Gastroesophageal sphincter (tissue), 4 donors: Measurements from ENCODE around the gene HMG20B. TPM values are rescaled to one million over a fixed set of nuclear protein-coding genes. Genes with fewer than 3 reads are reported as not detected.
A peak's percentile ranks its signal among the peaks of the same experiment; 100 is the strongest.

Experiments used
- ATAC-seq: fragments of 150-250 bp; one replicate; pipeline ENCODE4 v1.9.1; 2016; ENCODE audit warnings: mild to moderate bottlenecking, moderate library complexity
- H3K27ac ChIP-seq, 4 donors: fragments of 200-600 bp; sonication (generic) in 3 of 4; 1 replicate in 3 of 4; 2 replicates in 1 of 4; pipeline ENCODE4 v1.5.1; 2016 to 2019
- H3K27me3 ChIP-seq: fragments of 200-600 bp; sonication (generic); one replicate; pipeline ENCODE4 v1.5.1; 2019
- H3K36me3 ChIP-seq, 2 donors: fragments of 200-600 bp; sonication (generic); one replicate each; pipeline ENCODE4 v1.5.1; 2019; ENCODE audit warnings: control low read depth in 1 of 2
- H3K4me1 ChIP-seq, 3 donors: fragments of 200-600 bp; sonication (generic); 1 replicate in 2 of 3; 2 replicates in 1 of 3; pipeline ENCODE4 v1.5.1; 2016 to 2019; ENCODE audit warnings: control low read depth in 2 of 3
- H3K4me3 ChIP-seq, 2 donors: fragments of 200-600 bp; sonication (generic); one replicate each; pipeline ENCODE4 v1.5.1; 2019; ENCODE audit warnings: mild to moderate bottlenecking in 1 of 2, moderate library complexity in 1 of 2
- H3K9me3 ChIP-seq, 3 donors: fragments of 200-600 bp; sonication (generic); one replicate each; pipeline ENCODE4 v1.5.1; 2017 to 2019; ENCODE audit warnings: control low read depth in 2 of 3
- CTCF ChIP-seq, 4 experiments: fragments of 200-600 bp in 2 of 4; fragments of 450-650 bp in 2 of 4; sonication (generic) in 1 of 4; IDR thresholded peaks; one replicate each; pipeline ENCODE4 v1.5.1; 2017 to 2019; ENCODE audit warnings: antibody characterized with exemption in 4 of 4, mild to moderate bottlenecking in 2 of 4, moderate library complexity in 2 of 4
- EP300 ChIP-seq: sonication (generic); formaldehyde crosslinking; IDR thresholded peaks from one replicate; pipeline ENCODE4 v1.6.1; 2017; ENCODE audit warnings: antibody characterized with exemption, mild to moderate bottlenecking
- POLR2A ChIP-seq, 2 donors: fragments of 450-650 bp; IDR thresholded peaks; one replicate each; pipeline ENCODE4 v1.6.1; 2017; ENCODE audit warnings: antibody characterized with exemption in 2 of 2, mild to moderate bottlenecking in 2 of 2, moderate library complexity in 1 of 2
- POLR2AphosphoS5 ChIP-seq: sonication (generic); formaldehyde crosslinking; IDR thresholded peaks from one replicate; pipeline ENCODE4 v1.6.1; 2017; ENCODE audit warnings: antibody characterized with exemption
- WGBS, 2 donors: methylation state at CpG; one replicate each; pipeline ENCODE4 v1.1.5; 2018; ENCODE audit warnings: low coverage in 1 of 2; 5-methylcytosine and 5-hydroxymethylcytosine counted together
- small RNA-seq, 4 donors: library from RNA; depleted of rRNA; stranded (forward); fragments of <200 nt; gene quantifications; one replicate each; pipeline ENCODE3, GENCODE V24; 2016
- total RNA-seq, 4 donors: library from RNA; depleted of rRNA; stranded (reverse); fragments of >200 nt; gene quantifications; one replicate each; pipeline ENCODE4 v1.1.0, GENCODE V29; 2016

Gene HMG20B
- total RNA-seq, 4 donors from 2014 or later: 106 to 203 (median 154) TPM

- TF ChIP-seq CTCF (IDR thresholded peaks at IDR 0.05) (no peak), POLR2AphosphoS5 (no peak), POLR2A (IDR thresholded peaks at IDR 0.05) (no peak), EP300 (no peak)
- peaks cover 0 to 49% (median 15%) of the 10 kb centered on the region in 3 donors for H3K4me1 ChIP-seq
- no peak overlapping the region for H3K27ac ChIP-seq
- 100% methylated on average over 1 of the region's 34 CpGs; no CpG with 5 or more reads in 1 of the 2 donors for WGBS, 2 donors
- H3K36me3 ChIP-seq: peaks cover 0 to 55% of the 10 kb centered on the region in 2 donors
- no peak overlapping the region for H3K4me3 ChIP-seq
- H3K27me3 ChIP-seq: no peaks in the 10 kb centered on the region
- ATAC-seq: no peak
- H3K9me3 ChIP-seq: no peaks in the 10 kb centered on the region
Measured at GRCh38 chr19:3623716-3624115, 51.0 kb downstream of the HMG20B start.

DNA sequence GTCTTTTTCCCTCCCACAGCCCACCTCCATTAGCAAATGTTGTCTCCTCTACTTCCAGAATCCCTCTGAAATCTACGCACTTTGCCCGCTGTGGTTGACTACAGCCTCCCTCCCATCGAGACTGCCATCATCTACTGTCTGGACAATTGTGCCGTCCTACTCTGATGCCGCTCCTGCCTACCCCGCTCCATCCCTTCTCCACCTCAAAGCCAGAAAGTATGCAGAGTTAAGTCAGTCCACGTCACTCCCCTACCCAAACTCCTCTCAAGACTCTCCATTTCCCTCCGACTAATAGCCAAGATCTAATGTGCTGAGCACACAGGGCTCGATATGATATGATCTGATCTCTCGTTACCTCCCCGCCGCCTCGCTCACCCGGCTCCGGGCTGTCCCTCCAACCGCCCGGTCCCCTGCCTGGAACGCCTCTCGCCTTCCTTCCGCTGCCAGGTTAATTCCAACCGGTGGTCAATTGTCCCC lies 53.3 kb downstream of the HMG20B start:
- H3K27ac ChIP-seq: peak overlapping the region; percentile 82 to 95 (median 91)
- TF ChIP-seq POLR2AphosphoS5: no peak
- no peak for TF ChIP-seq EP300
- whole genome bisulfite sequencing, 2 donors: 4 to 5% methylated on average over 8 to 15 of the region's 21 CpGs
- peak overlapping the region; percentile 92 to 95 for H3K4me3 ChIP-seq
- peaks cover 0 to 34% (median 15%) of the 10 kb centered on the region in 3 donors for H3K4me1 ChIP-seq
- H3K27me3 ChIP-seq: no peaks in the 10 kb centered on the region
- no peak for ATAC-seq
- H3K36me3 ChIP-seq: peaks cover 0 to 38% of the 10 kb centered on the region in 2 donors
- H3K9me3 ChIP-seq: no peaks in the 10 kb centered on the region

GRCh38 chr19:3626473-3627350 lies 54.0 kb downstream of the HMG20B start, which contains the start of gene CACTIN:
TSS of gene CACTIN (minus strand) at chr19:3626790. CDS start at chr19:3626762, 28 bp downstream.
- peak within 1 kb of the TSS; percentile 82 to 95 (median 91) for H3K27ac ChIP-seq
- 0% methylated on average over 4 to 9 of the region's 80 CpGs for WGBS, 2 donors
- H3K9me3 ChIP-seq: no peaks in the 10 kb centered on the region
- H3K4me1 ChIP-seq: peaks cover 0 to 34% (median 15%) of the 10 kb centered on the region in 3 donors
- no peaks in the 10 kb centered on the region for H3K27me3 ChIP-seq
- H3K36me3 ChIP-seq: peaks cover 0 to 38% of the 10 kb centered on the region in 2 donors
- peak within 1 kb of the TSS; percentile 92 to 95 for H3K4me3 ChIP-seq
- peak; percentile 98 for ATAC-seq
- TF ChIP-seq POLR2AphosphoS5: peak; percentile 90
- TF ChIP-seq CTCF (IDR thresholded peaks at IDR 0.05): peak in 1 of 4 experiments; percentile 27
- TF ChIP-seq EP300: no peak
- peak; percentile 89 to 91 for TF ChIP-seq POLR2A (IDR thresholded peaks at IDR 0.05)

GRCh38 chr19:3627351-3627723 lies 54.6 kb downstream of the HMG20B start:
- Histone ChIP-seq H3K4me1 (peaks cover 0 to 36% (median 15%) of the 10 kb centered on the region in 3 donors), H3K27me3 (no peaks in the 10 kb centered on the region), H3K4me3 (peak overlapping the region in 1 of 2 donors; percentile 95), H3K36me3 (peaks cover 0 to 38% of the 10 kb centered on the region in 2 donors), H3K9me3 (no peaks in the 10 kb centered on the region), H3K27ac (peak overlapping the region; percentile 19 to 95 (median 91))
- no peak for ATAC-seq
- TF ChIP-seq CTCF (IDR thresholded peaks at IDR 0.05) (no peak), POLR2AphosphoS5 (no peak), EP300 (no peak), POLR2A (IDR thresholded peaks at IDR 0.05) (no peak)
- 33 to 87% methylated on average over 4 to 5 of the region's 7 CpGs for WGBS, 2 donors

Small RNA genes lying within 50 kb of the gene (small RNA-seq; reads per million reads assigned to genes)
- gene AC005786.1: 0 reads per million in 4 donors

Other genes with a start within 250 kb of the HMG20B start
- 100 to 1,000 TPM; 125 to 285 (median 155) TPM for gene NFIC, start 206.4 kb upstream of the HMG20B start, total RNA-seq
- gene SMIM24, start 92.4 kb upstream of the HMG20B start, total RNA-seq: not detected
- gene SMIM44, start 89.5 kb upstream of the HMG20B start, total RNA-seq: not detected
- gene DOHH, start 72.3 kb upstream of the HMG20B start, total RNA-seq: 10 to 100 TPM; 16.5 to 30.7 (median 20.3) TPM
- gene FZR1, start 66.6 kb upstream of the HMG20B start, total RNA-seq: 10 to 100 TPM; 17.6 to 32.9 (median 23.0) TPM
- gene TEKTIP1, start 33.8 kb upstream of the HMG20B start, total RNA-seq: not detected
- 10 to 100 TPM; 22.1 to 94.1 (median 42.2) TPM for gene MFSD12, start 15.4 kb upstream of the HMG20B start, total RNA-seq
- 10 to 100 TPM in 1 of 4 donors, 1 to 10 TPM in 2, under 1 TPM in 1; 0.94 to 16.8 (median 2.1) TPM for gene GIPC3, start 12.5 kb downstream of the HMG20B start, total RNA-seq
- gene TBXA2R, start 33.9 kb downstream of the HMG20B start, total RNA-seq: 10 to 100 TPM in 1 of 4 donors, 1 to 10 TPM in 3; 1.4 to 14.9 (median 4.5) TPM
- 10 to 100 TPM; 20.3 to 34.2 (median 28.6) TPM for gene CACTIN, start 53.8 kb downstream of the HMG20B start, total RNA-seq
- 100 to 1,000 TPM in 1 of 4 donors, 10 to 100 TPM in 3; 50.8 to 165 (median 61.5) TPM for gene PIP5K1C, start 127.5 kb downstream of the HMG20B start, total RNA-seq
- 1 to 10 TPM in 1 of 4 donors, under 1 TPM in 1, not detected in 2; 0.78 to 3.6 TPM for gene TJP3, start 135.4 kb downstream of the HMG20B start, total RNA-seq
- 10 to 100 TPM; 12.5 to 30.4 (median 21.3) TPM for gene APBA3, start 188.7 kb downstream of the HMG20B start, total RNA-seq
- 10 to 100 TPM; 31.8 to 90.1 (median 76.3) TPM for gene MRPL54, start 189.7 kb downstream of the HMG20B start, total RNA-seq
- gene RAX2, start 199.3 kb downstream of the HMG20B start, total RNA-seq: not detected
- 1 to 10 TPM in 3 of 4 donors, under 1 TPM in 1; 0.47 to 5.0 (median 1.7) TPM for gene MATK, start 213.4 kb downstream of the HMG20B start, total RNA-seq